GOT3 (cell line): ENCODE data around the gene KITLG.
"Not testable (repeated sequence)": the region's sequence is repeated elsewhere in the genome, so short reads cannot be mapped to it uniquely, and the experiment has no call there.

Experiments
- DNase-seq: peaks from one replicate; lab custom pipeline; 2025; ENCODE audit warnings: mixed read lengths; lab: John Stamatoyannopoulos, UW

The KITLG gene

GRCh38 chr12:88580051-88580871 lies at the start of gene KITLG:
TSS of gene KITLG (minus strand) at chr12:88580471. CDS start at chr12:88580278, 193 bp downstream.
- peak; percentile 10 for DNase-seq

- no peak for DNase-seq
Measured at GRCh38 chr12:88628856-88629509, 48.7 kb upstream of the KITLG start.

GRCh38 chr12:88628035-88628434 lies 47.8 kb upstream of the KITLG start:
- not testable (repeated sequence) for DNase-seq

- no peak for DNase-seq
Measured at GRCh38 chr12:88627501-88627900, 47.2 kb upstream of the KITLG start.

- DNase-seq, result no peak
Measured at GRCh38 chr12:88625356-88625755, 45.1 kb upstream of the KITLG start.

- no peak for DNase-seq
Measured at GRCh38 chr12:88624911-88625310, 44.6 kb upstream of the KITLG start.

GRCh38 chr12:88623777-88624548 lies 43.7 kb upstream of the KITLG start:
- no peak for DNase-seq

- no peak for DNase-seq
Measured at GRCh38 chr12:88617352-88617751, 37.1 kb upstream of the KITLG start.

- DNase-seq, result no peak
Measured at GRCh38 chr12:88615490-88615889, 35.2 kb upstream of the KITLG start.

- DNase-seq, result no peak
Measured at GRCh38 chr12:88604646-88605045, 24.4 kb upstream of the KITLG start.

GRCh38 chr12:88600272-88600671 lies 20.0 kb upstream of the KITLG start:
- DNase-seq, result no peak

- DNase-seq, result no peak
Measured at GRCh38 chr12:88597365-88597764, 17.1 kb upstream of the KITLG start.

GRCh38 chr12:88595697-88596096 lies 15.4 kb upstream of the KITLG start:
- DNase-seq, result no peak

GRCh38 chr12:88594780-88595179 lies 14.5 kb upstream of the KITLG start:
- no peak for DNase-seq

GRCh38 chr12:88591343-88591742 lies 11.1 kb upstream of the KITLG start:
- no peak for DNase-seq

GRCh38 chr12:88590851-88591250 lies 10.6 kb upstream of the KITLG start:
- no peak for DNase-seq

- no peak for DNase-seq
Measured at GRCh38 chr12:88585077-88585476, 4.8 kb upstream of the KITLG start.

GRCh38 chr12:88579601-88580050 lies 645 bp downstream of the KITLG start:
- no peak for DNase-seq

- DNase-seq, result no peak
Measured at GRCh38 chr12:88579161-88579517, 1.1 kb downstream of the KITLG start.

GRCh38 chr12:88578276-88579160 lies 1.8 kb downstream of the KITLG start:
- no peak for DNase-seq

- DNase-seq, result no peak
Measured at GRCh38 chr12:88577537-88577936, 2.7 kb downstream of the KITLG start.

- DNase-seq, result no peak
Measured at GRCh38 chr12:88576866-88577265, 3.4 kb downstream of the KITLG start.
